ENCODE measurements around the gene SGCD. TPM values are rescaled to one million over a fixed set of nuclear protein-coding genes. Genes with fewer than 3 reads are reported as not detected.
A peak's percentile ranks its signal among the peaks of the same experiment; 100 is the strongest.

Gene SGCD
- total and polyA plus RNA-seq, 8 donors = 0.58 to 55.8 (median 2.8) TPM

- H3K4me1 ChIP-seq = no peaks in the 10 kb centered on the region
- DNase-seq = no peak
- no peaks in the 10 kb centered on the region for H3K27me3 ChIP-seq
- 55 to 75% (median 61%) methylated on average over 5 of the region's 5 CpGs for WGBS, 5 donors
- no peaks in the 10 kb centered on the region for H3K9me3 ChIP-seq
- intact Hi-C loops (cut with DNase I; ENCODE audit: low total_unique reads) = no loop called here
- no peak overlapping the region for H3K4me3 ChIP-seq
- no peaks in the 10 kb centered on the region for H3K36me3 ChIP-seq
- TF ChIP-seq, protein P1, sequence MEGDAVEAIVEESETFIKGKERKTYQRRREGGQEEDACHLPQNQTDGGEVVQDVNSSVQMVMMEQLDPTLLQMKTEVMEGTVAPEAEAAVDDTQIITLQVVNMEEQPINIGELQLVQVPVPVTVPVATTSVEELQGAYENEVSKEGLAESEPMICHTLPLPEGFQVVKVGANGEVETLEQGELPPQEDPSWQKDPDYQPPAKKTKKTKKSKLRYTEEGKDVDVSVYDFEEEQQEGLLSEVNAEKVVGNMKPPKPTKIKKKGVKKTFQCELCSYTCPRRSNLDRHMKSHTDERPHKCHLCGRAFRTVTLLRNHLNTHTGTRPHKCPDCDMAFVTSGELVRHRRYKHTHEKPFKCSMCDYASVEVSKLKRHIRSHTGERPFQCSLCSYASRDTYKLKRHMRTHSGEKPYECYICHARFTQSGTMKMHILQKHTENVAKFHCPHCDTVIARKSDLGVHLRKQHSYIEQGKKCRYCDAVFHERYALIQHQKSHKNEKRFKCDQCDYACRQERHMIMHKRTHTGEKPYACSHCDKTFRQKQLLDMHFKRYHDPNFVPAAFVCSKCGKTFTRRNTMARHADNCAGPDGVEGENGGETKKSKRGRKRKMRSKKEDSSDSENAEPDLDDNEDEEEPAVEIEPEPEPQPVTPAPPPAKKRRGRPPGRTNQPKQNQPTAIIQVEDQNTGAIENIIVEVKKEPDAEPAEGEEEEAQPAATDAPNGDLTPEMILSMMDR (IDR thresholded peaks at IDR 0.05) = no peak
- TF ChIP-seq POLR2A (IDR thresholded peaks at IDR 0.05) = no peak
- no peak for TF ChIP-seq POLR2AphosphoS5 (IDR thresholded peaks at IDR 0.05)
- TF ChIP-seq EP300 (IDR thresholded peaks at IDR 0.05) = no peak
- no peak overlapping the region for H3K27ac ChIP-seq
Measured at GRCh38 chr5:156522651-156523529, 195.9 kb downstream of the SGCD start.

DNA sequence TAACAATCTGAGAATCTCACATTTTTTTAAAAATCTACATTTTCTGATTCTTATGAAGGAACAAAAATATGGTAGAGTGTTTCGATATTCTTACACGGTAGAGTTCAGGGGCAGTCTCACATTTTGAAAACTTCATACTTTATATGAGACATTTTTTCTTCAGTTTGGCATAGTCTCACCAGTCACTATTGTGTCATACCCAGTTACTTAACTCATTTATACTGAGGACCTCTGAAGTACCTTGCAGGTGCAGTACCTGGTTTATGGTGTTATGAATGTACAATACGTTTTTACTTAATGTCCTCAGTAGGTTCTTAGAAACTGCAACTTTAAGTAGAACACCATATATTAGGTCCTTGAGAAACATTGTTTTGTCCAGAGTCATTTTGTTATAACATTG, 196.6 kb downstream of the SGCD start:
- Histone ChIP-seq H3K9me3 (no peaks in the 10 kb centered on the region), H3K36me3 (no peaks in the 10 kb centered on the region), H3K27ac (no peak overlapping the region), H3K4me3 (no peak overlapping the region), H3K4me1 (no peaks in the 10 kb centered on the region), H3K27me3 (no peaks in the 10 kb centered on the region)
- DNase-seq = no peak
- TF ChIP-seq, protein P1 (IDR thresholded peaks at IDR 0.05) = no peak
- TF ChIP-seq EP300 (IDR thresholded peaks at IDR 0.05) = no peak
- intact Hi-C loops (cut with DNase I; ENCODE audit: low total_unique reads) = no loop called here
- WGBS, 5 donors = 81 to 88% (median 83%) methylated on average over 3 of the region's 3 CpGs

- Histone ChIP-seq H3K27ac (no peak overlapping the region), H3K36me3 (no peaks in the 10 kb centered on the region), H3K4me1 (no peaks in the 10 kb centered on the region), H3K9me3 (no peaks in the 10 kb centered on the region), H3K4me3 (no peak overlapping the region), H3K27me3 (no peaks in the 10 kb centered on the region)
- DNase-seq = peak in 1 of 2 donors; percentile 80
- 60 to 80% (median 77%) methylated on average over 9 of the region's 9 CpGs for WGBS, 5 donors
- no peak for TF ChIP-seq EP300 (IDR thresholded peaks at IDR 0.05)
- TF ChIP-seq, protein P1 (IDR thresholded peaks at IDR 0.05) = no peak
- no peak for TF ChIP-seq POLR2A (IDR thresholded peaks at IDR 0.05)
- TF ChIP-seq POLR2AphosphoS5 (IDR thresholded peaks at IDR 0.05) = no peak
- intact Hi-C loops (cut with DNase I; ENCODE audit: low total_unique reads) = no loop called here
Measured at GRCh38 chr5:156526081-156526925, 199.3 kb downstream of the SGCD start.

GRCh38 chr5:156527611-156528010, 200.6 kb downstream of the SGCD start:
- H3K27me3 ChIP-seq = no peaks in the 10 kb centered on the region
- no peaks in the 10 kb centered on the region for H3K4me1 ChIP-seq
- no peak overlapping the region for H3K27ac ChIP-seq
- no peak for DNase-seq
- no peaks in the 10 kb centered on the region for H3K36me3 ChIP-seq
- no peak overlapping the region for H3K4me3 ChIP-seq
- TF ChIP-seq POLR2AphosphoS5 (IDR thresholded peaks at IDR 0.05) (no peak), EP300 (IDR thresholded peaks at IDR 0.05) (no peak), POLR2A (IDR thresholded peaks at IDR 0.05) (no peak)
- TF ChIP-seq, protein P1 (IDR thresholded peaks at IDR 0.05) = no peak
- intact Hi-C loops (cut with DNase I; ENCODE audit: low total_unique reads) = no loop called here
- H3K9me3 ChIP-seq = no peaks in the 10 kb centered on the region
- WGBS, 5 donors = 61 to 75% (median 67%) methylated on average over 2 of the region's 2 CpGs

All from stomach (tissue), 9 donors.